NCI-H446 (cell line): ENCODE measurements around the gene MAB21L4.

Source experiments
- DNase-seq, 2 experiments: peaks; one replicate each; lab custom pipeline; 2025; lab: John Stamatoyannopoulos, UW

The MAB21L4 gene

GRCh38 chr2:240876475-240877251 is 19.3 kb downstream of the MAB21L4 start:
- DNase-seq = no peak

- no peak for DNase-seq
Measured at GRCh38 chr2:240876035-240876474, 19.9 kb downstream of the MAB21L4 start.

- no peak for DNase-seq
Measured at GRCh38 chr2:240875228-240876034, 20.5 kb downstream of the MAB21L4 start.

DNA sequence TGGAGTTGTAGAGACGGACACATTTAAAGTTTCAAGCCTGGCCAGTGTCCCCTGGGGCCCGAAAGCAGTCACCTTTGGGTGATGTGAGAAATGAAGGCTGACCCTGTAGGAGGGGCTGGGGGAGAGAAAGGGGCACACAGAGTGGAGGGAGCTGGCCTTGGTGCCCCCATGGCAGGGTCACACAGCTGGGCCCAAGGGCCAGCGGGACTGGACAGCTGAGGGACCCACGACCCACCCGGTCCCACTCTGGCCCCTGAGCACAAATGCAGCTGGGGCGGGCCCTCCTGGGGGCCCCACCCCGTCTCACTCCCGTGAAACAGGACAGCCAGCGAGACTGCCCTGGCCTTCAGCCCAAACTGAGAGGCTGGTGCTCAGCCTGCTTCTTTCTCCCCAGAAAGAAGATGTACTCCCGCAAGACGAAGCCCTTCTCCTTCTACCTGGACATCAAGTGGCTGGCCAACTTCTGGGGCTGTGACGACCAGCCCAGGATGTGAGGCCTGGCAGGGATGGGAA is 21.2 kb downstream of the MAB21L4 start:
- DNase-seq = no peak

- DNase-seq = no peak
Measured at GRCh38 chr2:240873805-240874714, 21.9 kb downstream of the MAB21L4 start.

DNA sequence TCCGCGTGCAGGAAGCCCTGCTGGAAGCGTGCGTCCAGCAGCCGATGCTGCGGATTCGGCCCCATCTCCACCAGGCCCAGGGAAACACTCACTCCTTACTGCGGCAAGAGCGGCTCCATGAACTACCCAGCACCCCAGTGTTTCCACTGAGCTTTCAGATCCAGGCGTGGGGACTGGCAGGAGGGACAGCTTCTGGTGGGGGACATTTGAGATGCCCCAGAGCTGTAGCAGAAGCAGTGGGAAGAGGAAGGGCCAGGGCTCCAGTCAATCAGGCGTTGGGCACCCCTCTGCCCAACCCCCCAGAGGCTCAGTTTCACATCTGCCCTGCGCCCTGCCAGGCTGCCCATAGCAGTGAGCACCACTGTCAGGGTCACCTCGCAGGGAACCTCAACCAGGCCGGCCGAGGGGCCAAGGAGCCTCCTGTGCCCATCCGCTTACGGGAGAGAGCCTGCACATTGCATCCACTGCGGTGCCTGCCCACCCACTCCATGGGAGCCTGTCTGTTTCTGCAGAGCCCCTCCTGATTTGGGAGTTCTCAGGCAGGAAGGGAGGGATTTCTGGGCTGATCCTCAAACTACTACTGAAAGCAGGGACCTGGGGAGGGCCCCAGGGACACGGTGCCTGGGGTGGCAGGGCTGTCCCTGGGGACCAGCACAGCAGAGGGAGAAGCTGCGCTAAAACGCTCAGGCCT is 22.7 kb downstream of the MAB21L4 start:
- DNase-seq = no peak

DNA sequence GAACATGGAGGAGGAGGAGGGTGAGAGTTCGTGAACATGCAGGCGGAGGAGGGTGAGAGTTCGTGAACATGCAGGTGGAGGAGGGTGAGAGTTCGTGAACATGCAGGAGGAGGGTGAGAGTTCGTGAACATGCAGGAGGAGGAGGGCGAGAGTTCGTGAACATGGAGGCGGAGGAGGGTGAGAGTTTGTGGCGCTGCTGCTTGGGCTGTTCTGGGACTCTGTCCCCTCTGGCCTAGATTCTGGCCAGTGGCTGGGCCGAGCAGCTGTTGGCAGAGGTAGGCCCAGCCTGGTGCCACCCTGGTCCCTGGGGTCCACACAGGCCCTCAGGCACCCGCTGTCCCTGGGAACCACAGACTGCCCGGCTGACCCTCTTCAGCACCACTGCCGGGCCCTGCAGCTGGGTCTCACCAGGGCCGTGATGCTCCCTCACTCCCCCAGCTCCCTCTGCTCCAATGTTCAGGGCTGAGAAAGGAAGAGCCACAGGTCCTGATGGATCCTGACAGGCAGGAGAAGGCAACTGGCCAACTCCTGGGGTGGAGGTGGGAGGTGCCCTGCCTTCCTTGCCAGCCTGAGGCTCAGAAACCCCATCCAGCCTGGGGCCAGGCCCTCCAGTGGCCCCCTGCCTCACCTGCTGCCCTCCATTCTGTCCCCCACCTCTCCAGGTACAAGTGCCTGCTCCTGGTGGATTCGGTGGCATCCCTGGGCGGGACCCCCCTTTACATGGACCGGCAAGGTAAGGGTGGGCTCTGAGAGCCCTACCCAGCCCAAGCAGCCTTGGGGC is 23.4 kb downstream of the MAB21L4 start:
- DNase-seq = no peak

- no peak for DNase-seq
Measured at GRCh38 chr2:240871071-240871958, 24.6 kb downstream of the MAB21L4 start.

DNA sequence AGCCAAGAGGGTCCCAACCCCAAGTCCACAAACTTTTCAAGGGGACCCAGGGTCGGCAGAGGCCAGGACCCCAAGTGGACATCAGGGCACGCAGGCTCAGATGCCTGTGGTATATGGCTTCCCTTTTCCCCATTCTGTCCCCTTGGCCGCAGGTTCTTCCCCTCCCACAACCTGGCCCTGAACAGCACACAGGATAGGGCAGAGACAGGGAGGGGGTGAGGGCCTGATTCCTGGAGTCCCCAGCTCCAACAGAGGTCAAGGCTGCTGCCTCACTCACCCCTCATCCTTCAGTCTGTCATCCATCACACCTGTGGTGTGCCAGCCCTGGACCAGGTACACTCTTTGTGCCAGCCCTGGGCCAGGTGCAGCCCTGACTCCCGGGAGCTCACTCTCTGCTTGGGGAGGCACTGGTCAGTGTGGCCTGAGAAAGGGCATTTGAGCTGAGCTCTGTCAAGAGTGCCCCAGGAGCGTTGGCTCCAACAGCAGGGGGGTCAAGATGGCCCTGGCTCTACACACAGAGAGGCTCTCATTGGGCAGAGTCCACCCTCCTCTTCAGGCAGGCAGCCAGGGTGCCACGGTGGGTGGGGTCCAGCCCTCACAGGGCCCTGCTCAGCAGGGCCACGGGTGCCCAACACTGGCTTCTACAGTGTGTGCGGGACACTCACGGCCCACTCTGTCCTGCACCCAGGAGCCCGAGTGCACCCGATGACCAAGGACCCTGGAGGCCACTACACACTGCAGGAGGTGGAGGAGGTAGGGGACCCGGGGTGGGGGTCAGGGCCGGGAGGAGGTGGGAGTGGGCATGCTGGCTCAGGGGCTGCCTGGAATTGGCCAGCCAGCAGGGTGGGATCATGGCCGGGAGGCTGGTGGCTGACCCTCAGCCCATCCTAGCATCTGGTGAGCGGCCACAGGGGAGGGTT is 25.7 kb downstream of the MAB21L4 start:
- no peak for DNase-seq

- DNase-seq = no peak
Measured at GRCh38 chr2:240869109-240869955, 26.6 kb downstream of the MAB21L4 start.

DNA sequence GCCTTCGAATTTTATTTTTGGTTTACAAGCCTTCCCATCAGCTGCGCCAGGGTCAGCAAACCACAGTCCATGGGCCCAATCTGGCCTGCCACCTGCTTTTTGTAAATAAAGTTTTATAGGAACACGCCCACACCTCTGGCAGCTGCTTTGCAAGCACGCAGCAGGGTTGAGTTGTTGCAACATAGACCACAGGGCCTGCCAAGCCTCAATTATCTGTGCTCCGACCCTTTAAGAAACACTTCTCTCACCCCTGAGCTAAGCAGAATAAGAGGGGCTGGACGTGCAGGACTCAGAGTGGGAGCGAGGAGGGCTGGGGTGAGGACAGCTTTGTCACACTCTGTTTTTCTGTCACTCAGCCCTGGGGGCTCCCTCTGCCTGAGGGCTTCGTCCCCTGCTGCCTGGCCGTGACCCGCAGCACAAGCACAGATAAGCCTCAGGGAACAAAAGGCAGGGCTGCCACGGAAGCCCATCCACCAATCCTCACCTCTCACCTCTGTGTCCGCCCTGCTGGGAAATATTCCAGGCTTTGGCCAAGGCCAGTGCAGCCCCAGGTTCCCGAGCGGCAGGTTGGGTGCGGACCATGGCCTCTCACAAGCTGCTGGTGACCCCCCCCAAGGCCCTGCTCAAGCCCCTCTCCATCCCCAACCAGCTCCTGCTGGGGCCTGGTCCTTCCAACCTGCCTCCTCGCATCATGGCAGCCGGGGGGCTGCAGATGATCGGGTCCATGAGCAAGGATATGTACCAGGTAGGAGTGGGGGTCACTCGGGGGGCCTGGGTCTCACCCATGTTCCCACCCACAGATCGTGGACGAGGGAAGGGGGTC is 27.5 kb downstream of the MAB21L4 start, which contains the start of gene AGXT:
Gene AGXT (plus strand): TSS at position 539 of the 823 bp plus-strand sequence. CDS start 42 bp downstream, at position 581.
- no peak for DNase-seq

GRCh38 chr2:240865391-240865790 is 30.6 kb downstream of the MAB21L4 start:
- no peak for DNase-seq

- no peak for DNase-seq
Measured at GRCh38 chr2:240864475-240864874, 31.5 kb downstream of the MAB21L4 start.

DNA sequence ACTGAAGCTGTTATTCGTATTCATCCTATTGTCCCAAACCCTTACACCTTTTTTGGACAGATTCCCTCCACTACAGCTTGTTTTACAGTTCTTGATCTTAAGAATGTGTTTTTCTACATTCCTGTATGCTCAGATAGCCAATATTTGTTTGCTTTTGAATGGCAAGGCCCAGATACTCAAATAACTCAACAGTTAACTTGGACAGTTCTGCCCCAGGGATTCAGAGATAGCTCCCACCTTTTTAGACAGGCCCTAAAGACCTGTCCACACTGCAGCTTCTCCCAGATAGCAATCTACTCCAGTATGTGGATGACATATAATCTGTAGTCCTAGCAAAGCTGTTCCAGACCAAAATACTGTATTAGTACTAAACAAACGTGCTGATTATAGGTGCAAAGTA is 34.4 kb downstream of the MAB21L4 start:
- DNase-seq = no peak

DNA sequence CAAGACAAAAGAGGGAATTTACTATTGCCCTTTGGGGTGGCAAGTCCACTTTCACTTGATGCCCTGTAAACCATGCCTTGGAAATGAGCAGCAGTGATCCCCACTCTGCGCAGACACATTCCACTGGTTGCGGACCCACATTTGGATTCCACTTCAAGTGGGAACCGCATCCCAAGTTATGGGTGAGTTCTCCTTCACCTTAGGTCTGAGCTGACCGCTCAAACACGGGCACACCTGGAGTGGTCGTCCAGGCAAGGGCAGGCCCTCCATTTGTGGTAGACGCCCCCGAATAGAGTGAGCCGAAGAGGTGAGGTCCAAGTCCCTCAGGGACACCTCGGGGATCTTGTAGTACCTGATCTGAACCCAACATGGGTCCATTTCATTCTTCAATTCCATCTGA is 37.1 kb downstream of the MAB21L4 start:
- no peak for DNase-seq

- no peak for DNase-seq
Measured at GRCh38 chr2:240858321-240858720, 37.6 kb downstream of the MAB21L4 start.
